Vagina (tissue), 2 donors: ENCODE measurements around the gene NAV2.

Source experiments
- POLR2A ChIP-seq, 2 donors: fragments of 450-650 bp; IDR thresholded peaks; one replicate each; pipeline ENCODE4 v1.6.1; 2017; ENCODE audit warnings: antibody characterized with exemption in 2 of 2, mild to moderate bottlenecking in 2 of 2, moderate library complexity in 2 of 2
- POLR2AphosphoS5 ChIP-seq, 2 donors: sonication (generic); formaldehyde crosslinking; IDR thresholded peaks; one replicate each; pipeline ENCODE4 v1.9.0; 2017; ENCODE audit warnings: antibody characterized with exemption in 2 of 2, mild to moderate bottlenecking in 2 of 2, low read depth in 1 of 2; ENCODE audit not compliant: insufficient read depth in 1 of 2
- TF ChIP-seq, protein P1 (sequence below), 3 experiments: fragments of 450-650 bp in 2 of 3; fragments of 200-600 bp in 1 of 3; sonication (generic) in 1 of 3; IDR thresholded peaks; one replicate each; pipeline ENCODE4 v1.5.1; 2017 to 2019; ENCODE audit warnings: antibody characterized with exemption in 3 of 3, mild to moderate bottlenecking in 2 of 3, moderate library complexity in 2 of 3

DNA sequence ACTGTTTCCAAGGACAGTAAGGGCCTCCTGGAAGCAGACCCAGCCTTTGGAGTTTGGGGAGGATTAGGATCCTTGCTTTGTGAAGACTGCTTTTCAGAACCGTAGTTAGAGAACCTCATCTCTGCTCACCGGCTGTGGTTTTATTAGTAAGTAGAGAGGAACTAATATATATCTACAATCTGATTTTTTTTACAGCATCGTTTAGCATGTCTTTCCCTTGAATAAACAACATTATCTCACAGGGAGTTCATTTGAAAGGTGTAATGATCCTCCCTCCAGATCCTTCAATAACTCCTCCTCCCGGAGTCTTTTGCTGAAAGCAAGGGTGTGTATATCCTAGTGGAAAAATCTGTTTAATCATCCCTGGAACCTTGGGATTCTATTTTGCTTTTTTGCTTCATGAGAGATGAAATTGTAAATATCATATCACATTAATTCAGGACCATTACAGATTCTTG lies 314.9 kb downstream of the NAV2 start:
- TF ChIP-seq, protein P1, sequence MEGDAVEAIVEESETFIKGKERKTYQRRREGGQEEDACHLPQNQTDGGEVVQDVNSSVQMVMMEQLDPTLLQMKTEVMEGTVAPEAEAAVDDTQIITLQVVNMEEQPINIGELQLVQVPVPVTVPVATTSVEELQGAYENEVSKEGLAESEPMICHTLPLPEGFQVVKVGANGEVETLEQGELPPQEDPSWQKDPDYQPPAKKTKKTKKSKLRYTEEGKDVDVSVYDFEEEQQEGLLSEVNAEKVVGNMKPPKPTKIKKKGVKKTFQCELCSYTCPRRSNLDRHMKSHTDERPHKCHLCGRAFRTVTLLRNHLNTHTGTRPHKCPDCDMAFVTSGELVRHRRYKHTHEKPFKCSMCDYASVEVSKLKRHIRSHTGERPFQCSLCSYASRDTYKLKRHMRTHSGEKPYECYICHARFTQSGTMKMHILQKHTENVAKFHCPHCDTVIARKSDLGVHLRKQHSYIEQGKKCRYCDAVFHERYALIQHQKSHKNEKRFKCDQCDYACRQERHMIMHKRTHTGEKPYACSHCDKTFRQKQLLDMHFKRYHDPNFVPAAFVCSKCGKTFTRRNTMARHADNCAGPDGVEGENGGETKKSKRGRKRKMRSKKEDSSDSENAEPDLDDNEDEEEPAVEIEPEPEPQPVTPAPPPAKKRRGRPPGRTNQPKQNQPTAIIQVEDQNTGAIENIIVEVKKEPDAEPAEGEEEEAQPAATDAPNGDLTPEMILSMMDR (IDR thresholded peaks at IDR 0.05): no peak
- TF ChIP-seq POLR2AphosphoS5 (IDR thresholded peaks at IDR 0.05; ENCODE audit: insufficient read depth in 1 of 2, low read depth in 1 of 2) (no peak), POLR2A (IDR thresholded peaks at IDR 0.05) (no peak)
